ENCODE data around the gene TEX26.

GRCh38 chr13:30959678-30960077 lies 27.2 kb downstream of the TEX26 start:
- TF ChIP-seq, protein P1, sequence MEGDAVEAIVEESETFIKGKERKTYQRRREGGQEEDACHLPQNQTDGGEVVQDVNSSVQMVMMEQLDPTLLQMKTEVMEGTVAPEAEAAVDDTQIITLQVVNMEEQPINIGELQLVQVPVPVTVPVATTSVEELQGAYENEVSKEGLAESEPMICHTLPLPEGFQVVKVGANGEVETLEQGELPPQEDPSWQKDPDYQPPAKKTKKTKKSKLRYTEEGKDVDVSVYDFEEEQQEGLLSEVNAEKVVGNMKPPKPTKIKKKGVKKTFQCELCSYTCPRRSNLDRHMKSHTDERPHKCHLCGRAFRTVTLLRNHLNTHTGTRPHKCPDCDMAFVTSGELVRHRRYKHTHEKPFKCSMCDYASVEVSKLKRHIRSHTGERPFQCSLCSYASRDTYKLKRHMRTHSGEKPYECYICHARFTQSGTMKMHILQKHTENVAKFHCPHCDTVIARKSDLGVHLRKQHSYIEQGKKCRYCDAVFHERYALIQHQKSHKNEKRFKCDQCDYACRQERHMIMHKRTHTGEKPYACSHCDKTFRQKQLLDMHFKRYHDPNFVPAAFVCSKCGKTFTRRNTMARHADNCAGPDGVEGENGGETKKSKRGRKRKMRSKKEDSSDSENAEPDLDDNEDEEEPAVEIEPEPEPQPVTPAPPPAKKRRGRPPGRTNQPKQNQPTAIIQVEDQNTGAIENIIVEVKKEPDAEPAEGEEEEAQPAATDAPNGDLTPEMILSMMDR (IDR thresholded peaks at IDR 0.05): no peak
- TF ChIP-seq RFX5 (IDR thresholded peaks at IDR 0.05) (no peak), BHLHE40 (IDR thresholded peaks at IDR 0.05; ENCODE audit: low read depth, low read length) (no peak), HOXA7 (CRISPR knock-in tag; IDR thresholded peaks at IDR 0.05) (no peak), POLR2A (IDR thresholded peaks at IDR 0.05; ENCODE audit: low read length) (no peak), POLR2AphosphoS2 (conservative IDR thresholded peaks at IDR 0.05; ENCODE audit: low read length) (no peak), NR3C1 (IDR thresholded peaks at IDR 0.05) (no peak), EP300 (IDR thresholded peaks at IDR 0.05) (no peak), KDM1A (IDR thresholded peaks at IDR 0.05; ENCODE audit: low read depth) (no peak), RCOR1 (IDR thresholded peaks at IDR 0.05; ENCODE audit: low read depth, low read length) (no peak)
- TF ChIP-seq, protein P2, sequence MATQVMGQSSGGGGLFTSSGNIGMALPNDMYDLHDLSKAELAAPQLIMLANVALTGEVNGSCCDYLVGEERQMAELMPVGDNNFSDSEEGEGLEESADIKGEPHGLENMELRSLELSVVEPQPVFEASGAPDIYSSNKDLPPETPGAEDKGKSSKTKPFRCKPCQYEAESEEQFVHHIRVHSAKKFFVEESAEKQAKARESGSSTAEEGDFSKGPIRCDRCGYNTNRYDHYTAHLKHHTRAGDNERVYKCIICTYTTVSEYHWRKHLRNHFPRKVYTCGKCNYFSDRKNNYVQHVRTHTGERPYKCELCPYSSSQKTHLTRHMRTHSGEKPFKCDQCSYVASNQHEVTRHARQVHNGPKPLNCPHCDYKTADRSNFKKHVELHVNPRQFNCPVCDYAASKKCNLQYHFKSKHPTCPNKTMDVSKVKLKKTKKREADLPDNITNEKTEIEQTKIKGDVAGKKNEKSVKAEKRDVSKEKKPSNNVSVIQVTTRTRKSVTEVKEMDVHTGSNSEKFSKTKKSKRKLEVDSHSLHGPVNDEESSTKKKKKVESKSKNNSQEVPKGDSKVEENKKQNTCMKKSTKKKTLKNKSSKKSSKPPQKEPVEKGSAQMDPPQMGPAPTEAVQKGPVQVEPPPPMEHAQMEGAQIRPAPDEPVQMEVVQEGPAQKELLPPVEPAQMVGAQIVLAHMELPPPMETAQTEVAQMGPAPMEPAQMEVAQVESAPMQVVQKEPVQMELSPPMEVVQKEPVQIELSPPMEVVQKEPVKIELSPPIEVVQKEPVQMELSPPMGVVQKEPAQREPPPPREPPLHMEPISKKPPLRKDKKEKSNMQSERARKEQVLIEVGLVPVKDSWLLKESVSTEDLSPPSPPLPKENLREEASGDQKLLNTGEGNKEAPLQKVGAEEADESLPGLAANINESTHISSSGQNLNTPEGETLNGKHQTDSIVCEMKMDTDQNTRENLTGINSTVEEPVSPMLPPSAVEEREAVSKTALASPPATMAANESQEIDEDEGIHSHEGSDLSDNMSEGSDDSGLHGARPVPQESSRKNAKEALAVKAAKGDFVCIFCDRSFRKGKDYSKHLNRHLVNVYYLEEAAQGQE (IDR thresholded peaks at IDR 0.05): no peak

Data from A549 (cell line).